ENCODE data around the gene ASIC4. TPM values are rescaled to one million over a fixed set of nuclear protein-coding genes. Genes with fewer than 3 reads are reported as not detected.

Gene ASIC4
- total and polyA plus RNA-seq, 9 of the 15 experiments (the other 6 are each of a cell fraction or from before 2014, with no cell fraction given), result 0.07 to 19.2 (median 4.8) TPM

- H3K9me1 ChIP-seq (ENCODE audit: control insufficient read depth, insufficient read depth, low read length), result no peaks in the 10 kb centered on the region
- in situ Hi-C loops (cut with MboI), result no loop called here
- H4K20me1 ChIP-seq (replicated peaks; ENCODE audit: control insufficient read depth, insufficient read depth, low read length), result no peaks in the 10 kb centered on the region
- H3K9ac ChIP-seq (ENCODE audit: insufficient read depth in 1 of 2, low read depth in 2 of 2, low read length in 2 of 2), result peak overlapping the region; percentile 87 to 88; a peak in 3 of 4 replicates
- FAIRE-seq, result no peak
- ChIA-PET CTCF (ENCODE audit: low intra/inter-chr PET ratio) (no interaction called here), POLR2A (interaction anchor here (0.5 to 4.9 kb wide), 7 partner anchors 9 to 95 kb away, joined by 3 to 37 read pairs (median 6); partner anchors contain the start of gene ASIC4)
- intact Hi-C loops (cut with micrococcal nuclease), result no loop called here
- H3K4me3 ChIP-seq, result peak overlapping the region; percentile 64
- H3K79me2 ChIP-seq (ENCODE audit: control insufficient read depth, insufficient read depth, low read length), result peaks cover 56% of the 10 kb centered on the region
- no peaks in the 10 kb centered on the region for H3K27me3 ChIP-seq (ENCODE audit: control insufficient read depth in 2 of 2, insufficient read depth in 2 of 2, low read length in 2 of 2)
- no peak for ATAC-seq
- TF ChIP-seq ZBTB8A (IDR thresholded peaks at IDR 0.05; ENCODE audit: partially characterized antibody), result no peak
- TF ChIP-seq THRB (CRISPR knock-in tag; conservative IDR thresholded peaks at IDR 0.05), result 0 out of 2 replicates have a peak, but pooled peaks have one; percentile 10
- TF ChIP-seq HBP1 (CRISPR knock-in tag; IDR thresholded peaks at IDR 0.05), result 0 out of 2 replicates have a peak, but pooled peaks have one; percentile 30
- peak in 1 of 2 experiments; percentile 9; a peak in 2 of 4 replicates for TF ChIP-seq HDAC1 (IDR thresholded peaks at IDR 0.05)
- TF ChIP-seq KDM1A (IDR thresholded peaks at IDR 0.05), result peak; percentile 72 to 77
- no peak for TF ChIP-seq TCF7L2 (IDR thresholded peaks at IDR 0.05; ENCODE audit: low read depth, low read length)
- BruUV-seq (replicated peaks), result no TSS peak
- H3K4me1 ChIP-seq (replicated peaks in 1 of 2; ENCODE audit: control insufficient read depth in 2 of 2, insufficient read depth in 2 of 2, low read length in 2 of 2), result peaks cover 47 to 60% of the 10 kb centered on the region in 2 experiments
- H3K36me3 ChIP-seq (ENCODE audit: control insufficient read depth, insufficient read depth, low read length), result peaks cover 19% of the 10 kb centered on the region; the same call in 2 of the 3 replicates
- no peak overlapping the region for H2AFZ ChIP-seq (ENCODE audit: low read depth, low read length)
- H3K4me2 ChIP-seq (ENCODE audit: insufficient read depth, low read length), result peak overlapping the region; percentile 77
- WGBS (ENCODE audit: insufficient coverage, low coverage, missing lambda C conversion rate), result 0% methylated on average over 1 of the region's 1 CpG
- DNase-seq (ENCODE audit: extremely low read depth in 1 of 4, low spot score in 3 of 4), result no peak
- peak overlapping the region; percentile 95 for H3K27ac ChIP-seq (ENCODE audit: extremely low read depth, low read depth, low read length)
- no peaks in the 10 kb centered on the region for H3K9me3 ChIP-seq (replicated peaks; ENCODE audit: control insufficient read depth, insufficient read depth, low read depth, low read length)
Observed at GRCh38 chr2:219499555-219499954, 14.7 kb upstream of the ASIC4 start.

Measured in K562 (cell line).